GM12878 (cell line): Measurements from ENCODE around the gene PRSS58. TPM values are rescaled to one million over a fixed set of nuclear protein-coding genes. Genes with fewer than 3 reads are reported as not detected.
A peak's percentile ranks its signal among the peaks of the same experiment; 100 is the strongest.

Source experiments
- ATAC-seq: fragments of 200-7000 bp; cut with Tn5 transposase; 3 replicates; pipeline ENCODE4 v1.9.1; 2020; ENCODE audit warnings: mild to moderate bottlenecking, moderate library complexity
- BruUV-seq: library from RNA; stranded (reverse); fragments of 400-500 nt; replicated peaks from 2 replicates; lab custom pipeline; 2021; lab: Mats Ljungman, UMichigan
- CTCF ChIA-PET: fragments of 300-600 bp; sonication (Branson Sonifier 250); formaldehyde crosslinking; extraction: SDS; loops from one replicate; lab custom pipeline; 2021; ENCODE audit warnings: inconsistent platforms; lab: Yijun Ruan, JAX
- POLR2A ChIA-PET: fragments of 350-600 bp; formaldehyde crosslinking; extraction: SDS; loops from one replicate; lab custom pipeline; 2021; ENCODE audit warnings: inconsistent platforms; lab: Charles Lee
- RAD21 ChIA-PET: fragments of 300-600 bp; sonication (Branson Sonifier 250); formaldehyde crosslinking; loops from one replicate; lab custom pipeline; 2023; ENCODE audit warnings: antibody characterized with exemption; ENCODE audit not compliant: unreplicated experiment; lab: Charles Lee
- SMC1A ChIA-PET: fragments of 300-600 bp; sonication (Branson Sonifier 250); formaldehyde crosslinking; loops from one replicate; lab custom pipeline; 2023; ENCODE audit not compliant: unreplicated experiment, uncharacterized antibody; lab: Charles Lee
- DNase-seq: peaks from one replicate; pipeline ENCODE4 v3.0.0-alpha.2; 2011; ENCODE audit warnings: low read depth, low spot score
- FAIRE-seq: peaks from 3 replicates; lab custom pipeline; 2011; peaks lifted over from hg19 to GRCh38; lab: Jason Lieb, UNC
- H2AFZ ChIP-seq: 2 replicates; pipeline ENCODE4 v1.6.0; 2011; ENCODE audit warnings: low read depth, low read length, control low read depth; ENCODE audit not compliant: control insufficient read depth
- H3K27ac ChIP-seq: 2 replicates; pipeline ENCODE4 v1.5.1; 2011; ENCODE audit warnings: control low read depth; ENCODE audit not compliant: control insufficient read depth, insufficient read depth
- H3K27me3 ChIP-seq, 2 experiments: replicated peaks in 1 of 2; 2 replicates each; pipeline versions ENCODE4 v1.6.0 to v1.6.1; 2011; ENCODE audit warnings: low read length in 1 of 2; ENCODE audit not compliant: control insufficient read depth in 2 of 2, insufficient read depth in 2 of 2
- H3K36me3 ChIP-seq, 2 experiments: 2 replicates each; pipeline ENCODE4 v1.5.1; 2011; ENCODE audit warnings: low read length in 1 of 2; ENCODE audit not compliant: control insufficient read depth in 2 of 2, insufficient read depth in 2 of 2
- H3K4me1 ChIP-seq: 2 replicates; pipeline ENCODE4 v1.6.1; 2011; ENCODE audit warnings: mild to moderate bottlenecking, low read length, moderate library complexity, mixed read lengths; ENCODE audit not compliant: control insufficient read depth, insufficient read depth
- H3K4me2 ChIP-seq: 2 replicates; pipeline ENCODE4 v1.6.0; 2011; ENCODE audit warnings: control low read depth; ENCODE audit not compliant: control insufficient read depth, insufficient read depth
- H3K4me3 ChIP-seq: fragments of 200-600 bp; sonication (generic); 2 replicates; pipeline ENCODE4 v1.5.1; 2016
- H3K79me2 ChIP-seq: 2 replicates; pipeline ENCODE4 v1.6.0; 2011; ENCODE audit warnings: low read length; ENCODE audit not compliant: control insufficient read depth, insufficient read depth
- H3K9ac ChIP-seq: 2 replicates; pipeline ENCODE4 v1.8.0; 2011; ENCODE audit warnings: low read length, control low read depth, mixed read lengths; ENCODE audit not compliant: control insufficient read depth, insufficient read depth
- H3K9me3 ChIP-seq: replicated peaks from 3 replicates; pipeline ENCODE4 v1.5.1; 2011; ENCODE audit warnings: mild to moderate bottlenecking, low read length; ENCODE audit not compliant: control insufficient read depth, insufficient read depth
- H4K20me1 ChIP-seq: 2 replicates; pipeline ENCODE4 v1.6.0; 2011; ENCODE audit not compliant: control insufficient read depth, insufficient read depth
- CTCF ChIP-seq, 3 experiments: IDR thresholded peaks in 2 of 3; conservative IDR thresholded peaks in 1 of 3; 2 replicates each; pipeline ENCODE4 v1.5.1; 2011; ENCODE audit warnings: low read depth in 3 of 3, low read length in 3 of 3, mild to moderate bottlenecking in 3 of 3, control low read depth in 2 of 3, moderate library complexity in 2 of 3, inconsistent platforms in 1 of 3, mixed read lengths in 1 of 3; ENCODE audit not compliant: control insufficient read depth in 2 of 3, insufficient read depth in 1 of 3; ENCODE audit errors: extremely low read depth in 1 of 3
- SPI1 ChIP-seq: IDR thresholded peaks from 2 replicates; pipeline ENCODE4 v1.6.1; 2011; ENCODE audit warnings: low read depth, mild to moderate bottlenecking, low read length, moderate library complexity, borderline replicate concordance; ENCODE audit not compliant: insufficient read depth
- TCF12 ChIP-seq: IDR thresholded peaks from 2 replicates; pipeline ENCODE4 v1.6.1; 2011; ENCODE audit warnings: low read depth, mild to moderate bottlenecking, low read length
- TCF7 ChIP-seq: IDR thresholded peaks from 2 replicates; pipeline ENCODE4 v1.6.1; 2014; ENCODE audit warnings: antibody characterized with exemption, borderline replicate concordance
- WGBS: methylation state at CpG from one replicate; pipeline ENCODE4 v1.1.6; 2016; ENCODE audit warnings: low lambda C conversion rate; ENCODE audit not compliant: insufficient replicate concordance, insufficient coverage; ENCODE audit errors: missing lambda C conversion rate; 5-methylcytosine and 5-hydroxymethylcytosine counted together
- in situ Hi-C: fragments of 300-500 bp; cut with MboI; formaldehyde crosslinking; loops from 9 replicates; pipeline ENCODE4 v1.14.3; 2018; ENCODE audit warnings: mixed read lengths
- intact Hi-C: fragments of 100-400 bp; cut with micrococcal nuclease; formaldehyde crosslinking; loops from one replicate; pipeline ENCODE4 v1.14.2; 2022; ENCODE audit not compliant: unreplicated experiment
- polyA plus RNA-seq, 11 experiments: library from polyadenylated mRNA; depleted of rRNA in 4 of 11; unstranded in 6 of 11; stranded (reverse) in 5 of 11; fragments of >200 nt; fragmentation: Nextera tagmentation in 4 of 11; fragmentation: Illumina TruSeq in 1 of 11; extraction: Ambion mirVana in 4 of 11; extraction: Trizol in 1 of 11; gene quantifications; 1 replicate in 1 of 11; 2 replicates in 10 of 11; pipeline versions ENCODE4 v1.2.1 to v1.2.3, GENCODE V29; 2011 to 2016; ENCODE audit warnings: inconsistent platforms in 2 of 11, missing spikeins in 2 of 11, low read depth in 1 of 11
- total RNA-seq, 4 experiments: library from RNA; depleted of rRNA in 3 of 4; stranded (reverse); fragments of >200 nt in 3 of 4; fragmentation: Illumina TruSeq in 1 of 4; extraction: Trizol in 1 of 4; gene quantifications; 2 replicates each; pipeline versions ENCODE4 v1.2.1 to v1.2.3, GENCODE V29; 2013 to 2021

PRSS58 gene
- total and polyA plus RNA-seq, 10 of the 15 experiments (the other 5 are each of a cell fraction or from before 2014, with no cell fraction given) = not detected

GRCh38 chr7:142298627-142299026, 40.8 kb upstream of the PRSS58 start:
- intact Hi-C loops = no loop called here
- ATAC-seq (no peak; the same call in 2 of the 3 replicates), FAIRE-seq (no peak), DNase-seq (no peak)
- ChIA-PET RAD21 (no interaction called here), SMC1A (no interaction called here), CTCF (interaction anchor here (1.3 kb wide), 1 partner anchor 10 kb away, joined by 3 read pairs; no protein-coding TSS in a partner anchor), POLR2A (no interaction called here)
- no peaks in the 10 kb centered on the region for H3K79me2 ChIP-seq
- TF ChIP-seq TCF12 (no peak), SPI1 (peak; percentile 58; the same call in 1 of the 2 replicates)
- no peaks in the 10 kb centered on the region for H4K20me1 ChIP-seq
- no peaks in the 10 kb centered on the region for H3K9me3 ChIP-seq
- H3K36me3 ChIP-seq = no peaks in the 10 kb centered on the region
- H3K4me1 ChIP-seq = no peaks in the 10 kb centered on the region
- no TSS peak for BruUV-seq
- in situ Hi-C loops = no loop called here
- H2AFZ ChIP-seq = no peak overlapping the region
- H3K4me2 ChIP-seq = no peak overlapping the region
- WGBS = 12% methylated on average over 5 of the region's 5 CpGs
- no peak overlapping the region for H3K27ac ChIP-seq
- H3K9ac ChIP-seq = no peak overlapping the region
- H3K4me3 ChIP-seq = no peak overlapping the region
- no peaks in the 10 kb centered on the region; a peak in 1 of 4 replicates for H3K27me3 ChIP-seq

- in situ Hi-C loops (no loop called here), intact Hi-C loops (no loop called here)
- H4K20me1 ChIP-seq = no peaks in the 10 kb centered on the region
- POLR2A ChIA-PET = no interaction called here
- H3K79me2 ChIP-seq = no peaks in the 10 kb centered on the region
- H3K4me3 ChIP-seq = no peak overlapping the region
- no peak overlapping the region for H3K27ac ChIP-seq
- FAIRE-seq = no peak
- RAD21 ChIA-PET = no interaction called here
- WGBS = 19% methylated on average over 5 of the region's 5 CpGs
- H2AFZ ChIP-seq = no peak overlapping the region
- no TSS peak for BruUV-seq
- DNase-seq = no peak
- H3K27me3 ChIP-seq = no peaks in the 10 kb centered on the region; a peak in 1 of 4 replicates
- H3K4me1 ChIP-seq = no peaks in the 10 kb centered on the region
- SMC1A ChIA-PET = no interaction called here
- no peak overlapping the region for H3K4me2 ChIP-seq
- CTCF ChIA-PET = interaction anchor here (1.3 kb wide), 1 partner anchor 10 kb away, joined by 3 read pairs; no protein-coding TSS in a partner anchor
- H3K9me3 ChIP-seq = no peaks in the 10 kb centered on the region
- no peak for ATAC-seq
- TF ChIP-seq CTCF (IDR thresholded peaks at IDR 0.05 in 2 of 3, conservative IDR thresholded peaks at IDR 0.05 in 1 of 3; ENCODE audit: control insufficient read depth in 2 of 3, extremely low read depth in 1 of 3, insufficient read depth in 1 of 3, low read depth in 3 of 3, low read length in 3 of 3) (peak in 1 of 3 experiments; percentile 26; a peak in 2 of 6 replicates), TCF7 (no peak)
- no peak overlapping the region for H3K9ac ChIP-seq
- H3K36me3 ChIP-seq = no peaks in the 10 kb centered on the region
These were observed 40.2 kb upstream of the PRSS58 start for GRCh38 chr7:142298009-142298408.
